GM18858 (cell line): ENCODE data around the gene NT5C3B.
"Not testable (repeated sequence)": the region's sequence is repeated elsewhere in the genome, so short reads cannot be mapped to it uniquely, and the experiment has no call there.

Source experiments
- ATAC-seq: cut with Tn5 transposase; IDR thresholded peaks from one replicate; pipeline ENCODE4 v1.9.1; 2021; ENCODE audit not compliant: unreplicated experiment

Gene NT5C3B

DNA sequence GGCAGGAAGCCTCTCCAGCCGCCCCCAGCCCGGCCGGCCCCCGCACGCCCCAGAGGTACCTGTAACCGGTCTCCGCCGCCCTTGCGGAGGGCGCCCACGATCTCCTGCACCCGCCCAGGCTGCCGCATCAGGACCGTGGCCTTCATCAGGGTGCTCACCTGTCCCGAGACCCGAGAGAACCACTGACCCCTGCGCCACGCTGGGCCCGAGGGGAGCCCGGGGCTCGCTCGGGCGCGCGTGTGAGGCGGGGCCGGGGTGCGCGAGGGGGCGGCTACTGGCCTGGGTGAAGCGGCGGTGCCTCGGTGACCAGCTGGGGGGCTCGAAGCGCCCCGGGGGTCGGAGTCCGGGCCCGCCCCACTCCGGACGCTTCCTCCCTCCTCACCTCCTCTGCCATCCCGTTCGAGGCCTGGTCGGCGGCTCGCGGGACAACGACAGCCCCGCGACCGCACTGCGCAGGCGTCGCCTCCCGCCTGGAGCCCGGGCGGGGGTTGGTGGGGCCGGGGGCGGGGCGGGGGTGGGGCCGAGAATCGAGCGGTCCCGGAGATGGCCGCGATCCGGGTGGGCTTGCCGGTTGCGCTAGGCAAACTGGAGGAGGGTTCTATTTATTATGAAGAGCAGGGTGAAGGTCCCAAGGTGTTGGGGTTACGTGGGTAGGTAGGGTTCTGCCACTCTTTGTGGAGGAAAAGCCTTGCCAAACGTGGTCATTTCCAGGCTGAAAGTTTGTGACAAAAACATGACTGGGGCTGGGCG is at the start of gene NT5C3B:
NT5C3B (minus strand) TSS at position 433 of the 750 bp plus-strand sequence; CDS start at position 394, 39 bp downstream.
- ATAC-seq, result no peak

DNA sequence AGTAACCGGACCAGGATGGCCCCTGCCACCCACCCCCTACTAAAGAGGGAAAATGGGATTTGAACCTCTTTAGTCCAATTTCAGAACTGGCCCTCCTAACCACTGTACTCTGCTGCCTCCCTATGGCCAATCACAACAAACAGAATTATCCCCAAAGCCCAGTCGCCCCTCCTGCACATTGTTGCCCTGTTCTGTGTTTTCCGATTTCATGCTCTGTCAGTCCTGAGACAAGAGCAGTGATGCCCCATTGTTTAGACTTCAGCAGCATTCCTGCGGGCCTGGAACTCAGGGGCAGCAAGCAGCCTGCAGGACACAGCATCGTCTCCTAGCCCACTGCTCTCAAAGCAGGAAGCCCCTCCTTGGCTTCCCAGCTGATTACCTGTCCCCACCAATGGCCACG is 49.7 kb upstream of the NT5C3B start:
- no peak for ATAC-seq

DNA sequence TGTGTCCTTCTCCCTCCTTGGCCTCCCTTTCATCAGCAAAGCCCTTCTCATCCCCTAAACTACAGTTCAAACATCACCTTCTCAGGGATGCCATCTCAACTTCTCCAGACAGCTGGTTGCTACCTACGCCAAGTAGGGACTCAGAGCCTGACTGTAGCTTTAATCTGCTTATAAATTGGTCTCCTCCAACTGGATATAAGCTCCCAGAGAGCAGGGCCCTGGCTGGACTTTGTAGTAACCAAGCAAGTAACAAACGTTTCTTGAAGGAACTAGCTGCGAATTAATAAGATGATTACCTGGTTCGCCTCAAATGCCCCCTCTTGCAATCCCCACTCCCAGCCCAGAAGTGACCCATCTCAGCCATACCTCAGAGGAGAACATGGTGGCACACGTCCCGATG is 46.7 kb upstream of the NT5C3B start:
- no peak for ATAC-seq

DNA sequence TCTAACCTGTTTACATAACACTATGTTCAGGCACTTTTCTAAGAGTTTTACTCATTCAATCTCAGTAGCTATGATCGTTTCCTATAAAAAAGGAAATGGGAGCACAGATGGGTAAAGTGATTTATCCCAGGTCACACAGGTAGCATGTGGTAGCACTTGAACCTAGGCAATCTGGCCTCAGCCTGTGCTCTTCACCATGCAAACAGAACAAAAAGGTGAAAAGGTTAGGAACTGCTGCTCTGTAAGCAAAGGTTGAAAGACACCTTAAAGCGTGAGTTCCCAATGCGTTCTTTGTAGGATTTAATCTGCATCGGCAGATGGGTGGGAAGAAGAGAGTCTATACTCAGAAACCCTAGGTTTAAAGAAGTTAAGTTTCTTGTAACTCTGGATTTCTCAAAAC is 44.1 kb upstream of the NT5C3B start:
- no peak for ATAC-seq

DNA sequence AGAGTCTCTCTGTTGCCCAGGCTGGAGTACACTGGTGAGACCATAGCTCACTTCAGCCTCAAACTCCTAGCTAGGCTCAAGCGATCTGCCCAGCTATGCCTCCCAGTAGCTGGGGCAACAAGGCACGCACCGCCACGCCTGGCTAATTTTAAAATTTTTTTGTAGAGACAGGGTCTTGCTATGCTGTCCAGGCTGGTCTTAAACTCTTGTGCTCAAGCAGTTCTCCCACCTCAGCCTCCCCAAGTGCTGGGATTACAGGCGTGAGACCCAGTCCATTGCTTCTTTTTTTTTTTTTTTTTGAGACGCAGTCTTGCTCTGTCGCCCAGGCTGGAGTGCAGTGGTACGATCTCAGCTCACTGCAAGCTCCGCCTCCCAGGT is 38.2 kb upstream of the NT5C3B start:
- ATAC-seq, result not testable (repeated sequence)

DNA sequence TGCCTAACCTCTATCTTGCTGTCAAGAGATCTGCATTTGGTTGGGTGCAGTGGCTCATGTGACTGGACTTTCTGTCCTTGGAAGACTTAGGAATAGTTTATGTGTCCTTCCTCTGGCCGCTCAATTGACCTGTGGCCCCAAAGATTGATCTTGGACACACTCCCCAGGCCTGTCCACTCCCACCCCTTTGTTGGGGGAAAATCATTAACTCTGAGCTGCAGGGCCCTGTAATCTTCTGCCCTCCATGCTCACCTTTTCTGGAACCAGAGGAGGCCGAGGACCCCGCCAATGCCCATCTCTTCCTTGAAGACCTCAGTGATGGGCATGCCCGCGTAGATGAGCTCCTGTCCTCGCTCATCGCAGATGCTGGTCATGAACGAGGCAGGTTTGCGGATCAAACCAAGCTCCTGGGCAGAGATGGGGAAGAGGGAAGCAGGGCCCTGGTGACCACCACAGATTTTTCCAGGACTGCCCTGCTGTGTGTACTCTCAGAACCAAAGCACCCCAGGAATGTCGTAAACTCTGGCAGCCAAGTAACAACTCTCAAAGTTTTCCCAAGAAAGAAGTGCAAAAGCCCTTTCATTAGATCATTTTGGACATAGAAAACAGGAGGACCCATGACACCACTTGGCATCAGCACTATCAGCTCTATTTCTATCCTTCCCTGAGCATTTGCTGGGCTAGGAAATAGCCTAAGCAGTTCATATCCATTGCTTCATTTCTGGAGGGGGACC is 37.7 kb upstream of the NT5C3B start:
- no peak for ATAC-seq

DNA sequence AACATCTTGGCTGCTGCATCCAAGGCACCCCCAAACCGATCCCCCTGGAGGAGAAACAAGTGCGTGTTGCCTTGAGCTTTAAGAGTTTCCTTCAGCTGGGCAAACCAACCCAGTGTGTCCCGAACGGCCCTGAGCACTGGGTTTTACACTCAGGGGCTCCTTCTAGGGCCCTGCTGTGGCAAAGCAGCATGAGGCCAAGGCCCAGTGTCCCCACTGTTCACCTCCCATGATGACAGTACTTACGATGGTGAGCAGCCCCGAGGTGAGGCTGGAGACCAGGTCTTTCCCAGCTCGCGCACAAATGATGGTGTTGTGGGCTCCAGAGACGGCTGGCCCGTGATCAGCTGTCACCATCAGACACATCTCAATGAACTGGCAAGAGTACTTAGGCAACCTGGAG is 35.8 kb upstream of the NT5C3B start:
- no peak for ATAC-seq

DNA sequence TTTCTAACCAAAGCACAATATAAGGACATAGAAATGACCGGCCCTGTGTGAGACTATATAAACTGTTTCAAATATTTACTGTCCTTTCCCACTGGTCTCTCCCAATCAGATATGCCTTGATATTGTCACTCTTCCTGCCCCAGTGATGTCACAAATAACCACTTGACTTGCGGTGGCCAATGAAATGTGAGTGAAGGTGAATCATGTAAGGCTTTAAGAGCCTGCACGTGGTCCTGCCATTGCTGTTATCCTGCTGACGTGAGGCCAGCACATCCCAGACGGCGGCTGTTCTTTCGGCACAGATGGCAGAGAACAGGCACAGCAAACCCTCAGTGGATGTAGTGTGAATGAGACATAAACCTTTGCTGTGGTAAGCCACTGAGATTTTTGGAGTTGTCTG is 34.6 kb upstream of the NT5C3B start:
- ATAC-seq, result no peak

DNA sequence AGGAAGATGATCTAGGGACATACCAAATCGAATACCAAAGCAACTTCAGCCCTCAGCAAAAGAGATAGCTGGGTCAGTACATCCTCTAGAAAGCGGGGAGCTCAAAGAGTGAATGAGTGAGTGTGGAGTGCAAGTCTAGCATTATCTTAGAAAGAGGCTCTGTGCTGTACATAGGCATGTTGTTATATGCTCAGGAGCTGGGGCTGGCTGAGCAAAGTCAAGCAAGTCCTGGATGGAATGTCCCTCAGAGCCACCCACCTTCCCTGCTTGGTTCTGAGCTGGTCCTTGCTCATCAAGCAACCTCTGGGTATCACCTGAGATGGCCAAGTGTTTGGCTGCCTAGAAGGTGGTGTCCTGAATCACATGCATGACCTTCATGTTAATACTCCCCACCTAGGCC is 34.1 kb upstream of the NT5C3B start:
- no peak for ATAC-seq

DNA sequence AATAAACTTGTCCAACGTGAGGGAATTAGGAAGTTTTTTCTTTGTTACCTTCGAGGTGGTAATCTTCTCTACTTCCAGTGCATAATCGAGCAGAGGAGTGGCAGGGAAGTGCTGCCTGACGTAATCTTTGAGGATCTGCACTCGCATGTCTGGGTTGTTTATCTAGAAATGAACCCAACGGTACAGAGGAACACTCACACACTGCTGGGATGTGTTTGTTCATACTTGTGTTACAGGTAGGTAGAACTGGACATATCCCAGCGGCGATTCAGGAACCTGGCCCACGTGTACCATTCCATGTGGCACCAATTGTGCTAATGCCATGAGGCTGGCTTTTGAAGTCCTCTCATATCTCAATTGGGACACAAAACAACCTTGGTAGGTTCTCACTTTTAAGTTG is 33.4 kb upstream of the NT5C3B start:
- no peak for ATAC-seq

DNA sequence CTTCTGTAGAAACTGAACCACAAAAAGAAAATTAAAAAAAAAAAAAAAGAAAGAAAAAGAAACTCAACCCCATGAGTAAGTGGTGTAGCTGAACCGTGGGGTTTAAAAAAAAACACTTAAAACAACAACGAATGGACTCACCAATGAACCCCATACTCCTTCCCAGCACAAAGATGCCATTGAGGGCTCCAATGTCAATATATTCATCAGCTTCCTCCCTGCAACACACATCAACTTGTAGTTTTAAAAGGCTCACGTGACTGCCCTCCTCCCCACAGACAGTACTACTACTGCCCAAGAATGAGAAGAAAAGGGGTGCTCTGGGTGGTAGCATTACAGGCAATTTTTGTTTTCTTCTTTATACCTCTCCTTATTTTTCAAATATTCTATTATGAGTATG is 32.5 kb upstream of the NT5C3B start:
- ATAC-seq, result no peak

DNA sequence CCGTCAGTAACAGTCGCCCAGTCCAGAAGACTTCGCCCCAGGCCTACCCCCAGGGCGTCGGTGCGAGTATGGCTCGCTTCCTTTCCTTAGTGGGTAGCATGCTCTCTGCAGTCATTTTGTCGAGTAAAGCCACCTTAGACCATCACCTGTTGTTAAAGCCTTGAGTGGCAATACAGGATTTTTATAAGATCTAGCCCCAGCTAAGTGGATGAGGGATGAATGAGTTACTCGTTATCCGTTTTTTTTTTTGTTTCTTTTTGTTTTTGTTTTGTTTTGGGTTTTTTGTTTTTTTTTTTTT is 29.5 kb upstream of the NT5C3B start:
- no peak for ATAC-seq

DNA sequence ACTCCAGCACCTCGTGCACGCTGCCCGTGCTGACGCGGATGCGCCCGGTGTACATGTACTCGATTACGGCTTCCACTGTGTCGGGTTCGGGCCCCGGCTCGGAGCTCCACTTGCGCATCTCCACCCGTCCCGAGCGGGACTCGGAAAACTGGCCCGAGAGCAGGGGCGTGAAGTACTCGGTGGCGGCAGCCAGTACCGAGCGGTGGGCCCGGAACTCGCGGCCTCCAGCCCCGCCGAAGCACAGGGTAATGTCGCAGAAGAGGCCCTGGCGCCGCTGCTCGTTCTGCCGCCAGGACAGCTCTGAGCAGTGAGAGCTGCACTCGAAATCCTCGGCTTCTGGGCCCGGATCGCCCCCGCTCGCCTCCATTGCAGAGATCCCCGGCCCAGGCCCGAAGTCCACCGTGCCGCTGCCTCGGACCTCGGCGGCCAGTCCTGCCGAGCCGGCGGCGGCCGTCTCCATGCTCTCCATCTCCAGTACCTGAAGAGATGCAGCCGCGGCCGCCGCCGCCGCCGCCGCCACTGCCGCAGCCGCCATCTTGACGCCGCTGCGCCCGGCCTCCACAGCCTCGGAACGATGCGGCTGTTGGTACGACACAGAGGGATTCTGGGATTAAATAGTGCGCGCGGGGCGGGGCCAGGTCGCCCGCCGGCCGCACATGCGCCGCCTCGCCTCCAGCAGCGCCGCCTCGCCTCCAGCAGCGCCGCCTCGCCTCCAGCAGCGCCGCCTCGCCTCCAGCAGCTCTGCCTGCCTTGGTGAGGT is 29.0 kb upstream of the NT5C3B start, which contains the start of gene KLHL11:
KLHL11 (minus strand) TSS at position 588 of the 760 bp plus-strand sequence; CDS start at position 535, 53 bp downstream.
- ATAC-seq, result peak; percentile 81

DNA sequence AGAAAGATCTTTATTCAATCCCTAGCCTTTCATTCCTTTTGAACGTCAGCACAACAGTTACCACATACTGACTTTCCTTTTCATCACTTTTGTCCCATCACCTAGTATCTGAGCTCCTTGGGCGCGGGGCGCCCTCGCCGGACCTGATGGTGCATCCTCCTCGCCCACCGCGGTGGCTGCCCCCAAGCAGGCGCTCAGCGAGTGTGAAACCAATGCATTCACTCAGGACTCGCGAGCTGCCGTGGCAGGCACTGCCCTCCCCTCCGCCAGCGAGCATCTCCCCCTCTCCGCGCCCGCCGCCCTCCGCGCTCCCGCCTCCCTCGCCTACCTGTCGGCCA is 28.4 kb upstream of the NT5C3B start:
- peak; percentile 18 for ATAC-seq

DNA sequence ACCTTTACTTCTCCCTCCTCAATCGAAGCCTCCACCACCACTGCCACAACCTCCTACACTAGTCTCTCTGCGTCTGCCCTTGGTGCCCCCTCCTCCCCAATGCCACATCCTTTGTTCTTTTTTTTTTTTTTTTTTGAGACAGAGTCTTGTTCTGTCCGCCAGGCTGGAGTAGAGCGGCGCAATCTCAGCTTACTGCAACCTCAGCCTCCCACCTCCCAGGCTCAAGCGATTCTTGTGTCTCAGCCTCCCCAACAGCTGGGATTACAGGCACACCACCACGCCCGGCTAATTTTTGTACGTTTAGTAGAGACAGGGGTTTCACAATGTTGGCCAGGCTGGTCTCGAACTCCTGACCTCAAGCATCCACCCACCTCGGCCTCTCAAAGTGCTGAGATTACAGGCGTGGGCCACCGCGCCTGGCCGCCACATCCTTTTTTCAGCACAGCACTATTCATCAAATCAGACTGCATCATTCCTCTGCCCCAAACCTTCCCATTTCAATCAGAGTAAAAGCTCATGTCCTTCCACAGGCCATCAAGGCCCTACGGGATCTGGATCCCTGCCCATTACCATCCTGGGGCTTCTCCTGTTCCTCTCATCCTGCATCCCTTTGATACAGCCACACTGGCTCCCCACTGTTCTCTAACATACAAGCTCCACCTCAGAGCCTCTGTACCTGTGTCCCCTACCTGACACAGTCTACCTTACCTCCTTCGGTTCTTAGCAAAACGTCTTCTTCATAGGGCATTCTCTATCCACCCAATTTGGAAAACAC is 27.2 kb upstream of the NT5C3B start:
- ATAC-seq, result no peak

DNA sequence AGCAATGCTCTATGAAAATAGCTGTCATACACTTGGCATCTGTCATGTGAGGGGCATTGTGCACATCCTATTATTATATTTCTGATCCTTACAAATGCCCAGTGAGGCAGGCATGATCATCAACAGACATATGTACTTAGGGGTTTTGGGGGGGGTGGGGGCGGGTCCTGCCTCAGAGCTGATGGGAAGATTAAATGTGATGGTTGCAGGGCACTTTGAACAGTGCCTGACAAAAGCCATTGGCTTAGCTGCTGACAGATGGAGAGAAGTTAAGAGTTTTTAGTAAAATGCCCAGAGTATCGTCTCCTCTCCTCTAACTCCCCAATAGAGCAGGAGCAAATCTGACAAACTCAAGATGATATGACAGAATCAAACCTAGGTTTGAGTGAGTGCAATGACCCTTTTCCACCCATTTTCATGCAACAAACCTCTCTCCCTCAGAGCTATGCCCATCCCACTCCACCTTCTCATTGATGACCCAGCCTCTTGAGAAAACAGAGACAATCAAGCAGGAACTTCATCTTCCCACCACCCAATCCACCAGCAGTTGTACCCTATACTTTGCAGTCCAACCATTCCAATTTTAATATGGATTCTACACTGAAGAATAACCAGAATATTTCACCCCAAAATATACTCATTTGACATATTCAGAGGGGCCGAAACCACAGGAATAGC is 24.4 kb upstream of the NT5C3B start:
- no peak for ATAC-seq

DNA sequence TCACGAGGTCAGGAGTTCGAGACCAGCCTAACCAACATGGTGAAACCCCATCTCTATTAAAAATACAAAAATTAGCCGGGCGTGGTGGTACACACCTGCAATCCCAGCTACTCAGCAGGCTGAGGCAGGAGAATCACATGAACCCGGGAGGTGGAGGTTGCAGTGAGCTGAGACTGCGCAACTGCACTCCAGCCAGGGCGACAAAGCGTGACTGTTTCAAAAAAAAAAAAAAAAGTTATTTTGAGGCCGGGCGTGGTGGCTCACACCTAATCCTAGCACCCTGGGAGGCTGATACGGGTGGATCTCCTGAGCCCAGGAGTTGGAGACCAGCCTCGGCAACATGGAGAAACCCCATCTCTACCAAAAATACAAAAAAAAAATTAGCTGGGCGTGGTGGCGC is 15.3 kb upstream of the NT5C3B start:
- not testable (repeated sequence) for ATAC-seq

DNA sequence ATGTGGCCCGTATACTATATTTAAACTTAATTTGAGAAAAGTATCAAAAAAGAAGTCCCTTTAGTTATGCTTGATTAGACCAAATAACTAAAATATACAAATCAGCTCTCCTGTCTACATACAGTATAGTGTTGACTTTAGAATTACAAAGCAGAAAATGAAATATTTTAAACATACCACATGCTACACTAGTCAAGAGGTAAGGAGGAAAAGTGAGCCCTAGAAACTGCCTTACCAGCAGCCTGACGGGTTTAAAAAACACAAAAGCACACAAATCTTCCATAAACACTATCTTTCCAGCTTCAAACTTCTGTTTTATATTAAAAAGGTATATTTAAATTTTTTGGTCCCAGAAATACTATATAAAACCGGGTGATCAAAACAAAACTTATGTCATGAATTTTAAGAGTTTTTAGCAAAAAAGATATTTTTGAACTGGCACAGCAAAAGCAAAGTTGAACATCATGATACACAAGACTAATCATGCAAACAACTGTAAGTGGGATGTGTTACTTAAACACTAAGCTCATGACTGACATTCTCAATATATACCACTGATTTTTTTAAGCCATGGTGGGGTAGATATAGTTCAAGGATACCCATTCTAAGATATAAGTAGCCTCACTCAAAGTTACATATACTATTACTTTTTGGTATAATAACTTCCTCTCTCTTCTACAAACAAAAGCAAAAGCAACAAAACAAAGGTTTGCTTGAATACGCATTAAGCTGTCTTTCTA is 13.4 kb upstream of the NT5C3B start:
- ATAC-seq, result no peak

DNA sequence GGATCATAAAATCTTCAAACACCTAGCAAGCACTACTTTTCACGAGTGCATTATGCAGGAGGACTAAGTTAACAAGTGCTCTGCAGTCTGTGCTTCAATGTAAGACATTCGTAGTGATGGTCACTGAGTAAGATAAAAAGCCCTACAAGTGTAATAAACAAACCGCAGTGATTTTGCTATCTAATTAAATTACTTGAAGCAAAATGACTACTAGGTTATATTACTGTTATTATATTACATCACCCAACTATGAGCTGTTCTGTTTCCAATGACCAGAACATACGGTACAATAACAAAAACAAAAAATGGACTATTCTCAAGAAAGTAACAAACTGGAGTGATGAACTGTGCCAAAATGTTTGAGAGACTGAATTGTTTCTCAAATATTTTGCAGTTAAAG is 12.8 kb upstream of the NT5C3B start:
- no peak for ATAC-seq

DNA sequence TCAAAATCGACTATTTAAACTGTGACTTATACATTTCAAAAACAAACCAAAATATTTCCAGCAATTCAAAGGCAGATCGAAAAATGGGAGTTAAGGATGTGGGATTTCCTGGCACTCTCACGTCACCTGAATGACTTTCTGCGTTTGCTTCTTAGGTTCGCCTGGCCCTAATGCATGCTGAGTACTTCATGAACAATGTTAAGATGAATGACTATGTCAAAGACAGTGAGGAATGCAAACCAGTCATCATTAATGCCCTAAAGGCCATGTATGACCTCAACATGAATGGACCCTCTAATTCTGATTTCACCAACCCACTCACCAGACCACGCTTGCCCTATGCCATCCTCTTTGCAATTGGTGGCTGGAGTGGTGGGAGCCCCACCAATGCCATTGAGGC is 8.9 kb upstream of the NT5C3B start:
- ATAC-seq, result no peak
